Tibial artery (tissue), 4 donors: ENCODE results near the gene IAPP.

Experiments
- DNase-seq, 2 donors: peaks; one replicate each; pipeline ENCODE4 v3.0.0-alpha.2; 2019
- H3K27ac ChIP-seq, 2 donors: fragments of 200-600 bp; sonication (generic) in 1 of 2; 1 replicate in 1 of 2; 2 replicates in 1 of 2; pipeline ENCODE4 v1.5.1; 2018 to 2019; ENCODE audit warnings: mild to moderate bottlenecking in 1 of 2
- H3K27me3 ChIP-seq, 2 donors: fragments of 200-600 bp; sonication (generic) in 1 of 2; one replicate each; pipeline versions ENCODE4 v1.5.1 to v1.6.0; 2016 to 2019
- H3K36me3 ChIP-seq, 3 donors: fragments of 200-600 bp; sonication (generic) in 2 of 3; one replicate each; pipeline ENCODE4 v1.5.1; 2016 to 2019; ENCODE audit warnings: mild to moderate bottlenecking in 2 of 3
- H3K4me1 ChIP-seq, 4 donors: fragments of 200-600 bp; sonication (generic) in 2 of 4; 1 replicate in 3 of 4; 2 replicates in 1 of 4; pipeline ENCODE4 v1.5.1; 2016 to 2019
- H3K4me3 ChIP-seq, 2 donors: fragments of 200-600 bp; sonication (generic) in 1 of 2; 1 replicate in 1 of 2; 2 replicates in 1 of 2; pipeline ENCODE4 v1.5.1; 2018 to 2019; ENCODE audit warnings: mild to moderate bottlenecking in 2 of 2
- H3K9me3 ChIP-seq, 3 donors: fragments of 200-600 bp; sonication (generic) in 1 of 3; one replicate each; pipeline ENCODE4 v1.5.1; 2016 to 2019
- CTCF ChIP-seq, 2 experiments: fragments of 200-600 bp in 1 of 2; fragments of 450-650 bp in 1 of 2; IDR thresholded peaks; one replicate each; pipeline ENCODE4 v1.5.1; 2017 to 2019; ENCODE audit warnings: antibody characterized with exemption in 2 of 2, mild to moderate bottlenecking in 1 of 2, moderate library complexity in 1 of 2
- intact Hi-C: fragments of 100-400 bp; cut with DNase I; formaldehyde crosslinking; loops from one replicate; pipeline ENCODE4 v1.15.0; 2023; ENCODE audit warnings: low total_unique reads

IAPP gene

GRCh38 chr12:21372602-21373001 is at the start of gene IAPP:
IAPP (plus strand) TSS chr12:21372902; CDS start chr12:21373352, 450 bp downstream.
- no peak for TF ChIP-seq CTCF (IDR thresholded peaks at IDR 0.05)
- no peaks in the 10 kb centered on the region for H3K4me1 ChIP-seq
- no peak within 1 kb of the TSS for H3K27ac ChIP-seq
- no peaks in the 10 kb centered on the region for H3K9me3 ChIP-seq
- intact Hi-C loops: no loop called here
- no peak within 1 kb of the TSS for H3K4me3 ChIP-seq
- H3K27me3 ChIP-seq: no peaks in the 10 kb centered on the region
- DNase-seq: no peak
- H3K36me3 ChIP-seq: no peaks in the 10 kb centered on the region

DNA sequence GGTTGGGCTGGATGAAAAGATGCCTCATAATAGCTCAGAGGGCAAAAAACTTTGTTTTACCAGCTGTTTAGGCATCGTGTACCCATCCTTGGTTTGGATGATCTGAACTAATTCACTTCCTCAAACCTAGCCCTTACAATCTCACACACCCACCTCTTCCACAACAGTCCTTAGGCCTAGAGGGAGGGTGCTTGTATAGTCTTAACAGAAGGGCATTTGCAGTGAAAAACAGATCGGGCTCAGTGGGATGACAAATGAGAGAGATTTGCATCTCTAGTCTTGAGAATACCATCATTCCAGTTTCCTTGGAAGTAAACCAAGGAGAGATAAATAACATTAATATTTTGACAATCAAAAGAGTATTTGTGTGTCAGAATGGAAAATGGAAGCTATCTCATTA is 49.0 kb upstream of the IAPP start:
- Histone ChIP-seq H3K27ac (no peak overlapping the region), H3K4me1 (no peaks in the 10 kb centered on the region), H3K9me3 (peaks cover 0 to 11% (median 10%) of the 10 kb centered on the region in 3 donors), H3K27me3 (no peaks in the 10 kb centered on the region), H3K4me3 (no peak overlapping the region), H3K36me3 (no peaks in the 10 kb centered on the region)
- intact Hi-C loops: no loop called here
- TF ChIP-seq CTCF (IDR thresholded peaks at IDR 0.05): no peak
- DNase-seq: no peak

DNA sequence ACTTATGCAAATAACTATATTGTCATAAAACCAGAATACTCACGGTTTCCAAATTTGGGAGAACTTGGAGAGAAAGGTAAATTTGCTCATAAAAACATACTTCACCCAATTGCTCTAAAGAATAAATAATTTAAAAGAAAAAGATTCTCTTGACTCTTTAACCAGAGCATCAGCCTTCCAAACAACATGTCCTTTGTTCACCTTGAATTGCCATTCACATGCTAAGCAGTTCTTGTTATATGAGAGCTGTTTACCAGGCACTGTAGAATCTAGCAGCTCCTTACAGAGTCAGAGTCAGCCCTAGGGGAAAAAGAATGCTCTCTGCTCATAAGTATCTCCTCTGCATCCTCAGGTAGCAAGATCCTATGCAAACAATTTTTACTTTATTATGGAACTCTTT is 48.2 kb upstream of the IAPP start:
- Histone ChIP-seq H3K9me3 (peaks cover 0 to 11% (median 10%) of the 10 kb centered on the region in 3 donors), H3K27me3 (no peaks in the 10 kb centered on the region), H3K36me3 (no peaks in the 10 kb centered on the region), H3K4me1 (no peaks in the 10 kb centered on the region), H3K4me3 (no peak overlapping the region), H3K27ac (no peak overlapping the region)
- no peak for DNase-seq
- no peak for TF ChIP-seq CTCF (IDR thresholded peaks at IDR 0.05)
- intact Hi-C loops: no loop called here

DNA sequence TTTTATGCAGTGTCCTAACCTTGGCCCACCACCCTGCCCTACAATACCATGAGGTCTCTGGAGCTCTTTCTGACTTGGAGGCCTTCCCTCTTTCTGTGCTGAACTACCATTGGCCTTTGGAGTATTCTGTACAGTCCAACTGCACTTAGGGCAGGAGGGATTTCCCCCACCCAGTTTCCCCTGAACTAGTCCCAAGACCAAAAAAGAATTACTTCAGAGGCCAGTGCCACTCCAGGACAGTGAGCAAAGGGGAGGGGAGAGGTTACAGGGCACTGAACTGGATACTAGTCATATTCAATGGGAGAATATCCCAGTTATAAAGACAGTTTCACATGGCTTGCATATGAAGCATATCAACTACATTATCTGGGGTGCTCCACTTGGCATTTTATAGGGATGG is 44.1 kb upstream of the IAPP start:
- Histone ChIP-seq H3K27me3 (no peaks in the 10 kb centered on the region), H3K4me3 (no peak overlapping the region), H3K9me3 (peaks cover 0 to 11% (median 10%) of the 10 kb centered on the region in 3 donors), H3K27ac (no peak overlapping the region), H3K4me1 (no peaks in the 10 kb centered on the region), H3K36me3 (no peaks in the 10 kb centered on the region)
- DNase-seq: no peak
- intact Hi-C loops: no loop called here
- TF ChIP-seq CTCF (IDR thresholded peaks at IDR 0.05): no peak

- H3K27ac ChIP-seq: no peak overlapping the region
- no peaks in the 10 kb centered on the region for H3K27me3 ChIP-seq
- peaks cover 0 to 9% (median 0%) of the 10 kb centered on the region in 4 donors for H3K4me1 ChIP-seq
- no peak for DNase-seq
- no peak overlapping the region for H3K4me3 ChIP-seq
- no peak for TF ChIP-seq CTCF (IDR thresholded peaks at IDR 0.05)
- no peaks in the 10 kb centered on the region for H3K36me3 ChIP-seq
- peaks cover 0 to 11% (median 10%) of the 10 kb centered on the region in 3 donors for H3K9me3 ChIP-seq
- intact Hi-C loops: no loop called here
Observed at GRCh38 chr12:21330682-21331253, 41.9 kb upstream of the IAPP start.
